Stomach (tissue), 4 donors: ENCODE data around the gene ITGA1.

Source experiments
- CTCF ChIP-seq, 7 experiments: fragments of 450-650 bp in 4 of 7; fragments of 200-600 bp in 3 of 7; sonication (generic) in 3 of 7; IDR thresholded peaks; one replicate each; pipeline ENCODE4 v1.5.1; 2016 to 2019; ENCODE audit warnings: antibody characterized with exemption in 7 of 7, control low read depth in 2 of 7, mild to moderate bottlenecking in 1 of 7
- POLR2AphosphoS5 ChIP-seq, 3 donors: sonication (generic); formaldehyde crosslinking; IDR thresholded peaks; one replicate each; pipeline ENCODE4 v1.6.1; 2016; ENCODE audit warnings: antibody characterized with exemption in 3 of 3

- TF ChIP-seq CTCF (IDR thresholded peaks at IDR 0.05) (no peak), POLR2AphosphoS5 (IDR thresholded peaks at IDR 0.05) (no peak)
Observed at GRCh38 chr5:52770287-52770939, 17.3 kb upstream of the ITGA1 start.
